SIG-M5 treated with dmso at 0.1 percent for 504 hours (cell line): ENCODE measurements around the gene AP1B1.
"Not testable (repeated sequence)": the region's sequence is repeated elsewhere in the genome, so short reads cannot be mapped to it uniquely, and the experiment has no call there.

Source experiments
- DNase-seq: peaks from one replicate; lab custom pipeline; 2025; ENCODE audit not compliant: unreplicated experiment; lab: John Stamatoyannopoulos, UW

Gene AP1B1

GRCh38 chr22:29387921-29388758 lies at the start of gene AP1B1:
AP1B1 (minus strand) TSS chr22:29388570; CDS start chr22:29367243, 21,327 bp downstream.
- peak; percentile 90 for DNase-seq

GRCh38 chr22:29435236-29436136 lies 47.1 kb upstream of the AP1B1 start:
- no peak for DNase-seq

GRCh38 chr22:29434288-29434687 lies 45.9 kb upstream of the AP1B1 start:
- no peak for DNase-seq

- no peak for DNase-seq
These were observed 45.5 kb upstream of the AP1B1 start for GRCh38 chr22:29433856-29434255.

GRCh38 chr22:29431986-29432385 lies 43.6 kb upstream of the AP1B1 start:
- DNase-seq = no peak

- no peak for DNase-seq
These were observed 38.9 kb upstream of the AP1B1 start for GRCh38 chr22:29427176-29427760.

GRCh38 chr22:29426476-29426875 lies 38.1 kb upstream of the AP1B1 start:
- DNase-seq = no peak

GRCh38 chr22:29418704-29419103 lies 30.3 kb upstream of the AP1B1 start:
- not testable (repeated sequence) for DNase-seq

GRCh38 chr22:29414951-29415591 lies 26.7 kb upstream of the AP1B1 start:
- not testable (repeated sequence) for DNase-seq

- not testable (repeated sequence) for DNase-seq
These were observed 24.4 kb upstream of the AP1B1 start for GRCh38 chr22:29412772-29413171.

GRCh38 chr22:29411569-29412211 lies 23.3 kb upstream of the AP1B1 start:
- peak; percentile 9 for DNase-seq

- DNase-seq = peak; percentile 48
These were observed 20.6 kb upstream of the AP1B1 start for GRCh38 chr22:29408940-29409339.

- not testable (repeated sequence) for DNase-seq
These were observed 13.2 kb upstream of the AP1B1 start for GRCh38 chr22:29401538-29401937.

GRCh38 chr22:29400576-29400975 lies 12.2 kb upstream of the AP1B1 start:
- DNase-seq = no peak

- DNase-seq = no peak
These were observed 9.4 kb upstream of the AP1B1 start for GRCh38 chr22:29397791-29398190.

GRCh38 chr22:29396126-29396525 lies 7.8 kb upstream of the AP1B1 start:
- DNase-seq = no peak

GRCh38 chr22:29394931-29395581 lies 6.7 kb upstream of the AP1B1 start:
- peak; percentile 80 for DNase-seq

- peak; percentile 21 for DNase-seq
These were observed 4.7 kb upstream of the AP1B1 start for GRCh38 chr22:29393019-29393608.

GRCh38 chr22:29391546-29391945 lies 3.2 kb upstream of the AP1B1 start:
- DNase-seq = no peak

GRCh38 chr22:29390270-29390669 lies 1.9 kb upstream of the AP1B1 start:
- no peak for DNase-seq
